ENCODE results near the gene CCDC85C. TPM values are rescaled to one million over a fixed set of nuclear protein-coding genes. Genes with fewer than 3 reads are reported as not detected.

The CCDC85C gene
- total RNA-seq, 1 experiment from 2014 or later: 42.3 TPM

DNA sequence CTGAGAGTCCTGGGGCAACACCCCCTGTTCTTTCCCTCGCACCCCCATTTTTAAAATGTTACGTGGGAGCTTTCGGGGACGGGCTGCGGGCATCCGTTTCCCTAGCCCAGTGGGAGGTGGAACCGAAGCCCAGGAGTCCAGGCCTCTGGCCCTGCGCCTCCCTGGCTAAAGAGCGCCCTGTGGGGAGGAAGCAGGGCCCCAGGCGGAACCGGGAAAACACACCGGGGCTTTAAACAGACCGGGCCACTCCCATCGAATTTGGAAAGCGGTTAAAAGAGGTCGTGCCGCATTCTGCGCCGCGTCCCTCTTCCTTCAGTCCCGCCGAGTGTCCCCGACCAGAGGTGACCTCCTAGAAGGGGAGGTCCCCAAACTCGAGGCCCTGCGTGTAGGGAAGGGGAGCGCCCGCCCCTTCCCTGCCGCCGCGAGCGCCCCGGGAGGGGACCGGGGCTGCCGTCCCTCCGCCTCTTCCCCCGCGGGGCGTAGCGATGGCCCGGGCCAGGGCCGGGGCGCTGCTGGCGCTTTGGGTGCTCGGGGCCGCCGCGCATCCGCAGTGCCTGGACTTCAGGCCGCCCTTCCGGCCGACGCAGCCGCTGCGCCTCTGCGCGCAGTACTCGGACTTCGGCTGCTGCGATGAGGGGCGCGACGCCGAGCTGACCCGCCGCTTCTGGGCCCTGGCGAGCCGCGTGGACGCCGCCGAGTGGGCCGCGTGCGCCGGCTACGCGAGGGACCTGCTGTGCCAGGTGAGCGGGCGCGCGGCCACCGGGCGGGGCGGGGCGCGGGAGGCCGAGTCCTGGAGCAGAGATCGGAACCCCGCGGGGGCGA is 40.9 kb upstream of the CCDC85C start, which contains the start of gene HHIPL1:
TSS of gene HHIPL1 (plus strand) at position 407 of the 822 bp plus-strand sequence. CDS start at position 486, 79 bp downstream.
- RAD21 ChIA-PET (ENCODE audit: low non-redundant PET in 1 of 2, low total read pairs in 2 of 2, uncharacterized antibody in 2 of 2, unreplicated experiment in 2 of 2): no interaction called here
- H3K4me2 ChIP-seq (ENCODE audit: low read length): no peak within 1 kb of the TSS

More for the DNA sequence above, 40.9 kb upstream of the CCDC85C start, which contains the start of gene HHIPL1:
- Histone ChIP-seq H4K20me1 (ENCODE audit: insufficient read depth) (no peaks in the 10 kb centered on the region), H2AFZ (ENCODE audit: low read depth, low read length, poor library complexity, severe bottlenecking) (no peak within 1 kb of the TSS), H3K9me2 (ENCODE audit: insufficient read depth) (no peaks in the 10 kb centered on the region), H3K4me1 (ENCODE audit: control insufficient read depth in 1 of 2, insufficient read depth in 2 of 2, low read length in 2 of 2) (no peaks in the 10 kb centered on the region), H3K27ac (ENCODE audit: low read depth, low read length) (no peak within 1 kb of the TSS), H3K79me2 (ENCODE audit: insufficient read depth, low read length) (no peaks in the 10 kb centered on the region), H3K9ac (ENCODE audit: low read length) (no peak within 1 kb of the TSS), H3K9me3 (ENCODE audit: control insufficient read depth in 1 of 2, insufficient read depth in 1 of 2, low read depth in 1 of 2, low read length in 2 of 2) (no peaks in the 10 kb centered on the region), H3K36me3 (ENCODE audit: control insufficient read depth in 1 of 2, insufficient read depth in 2 of 2, low read length in 2 of 2) (no peaks in the 10 kb centered on the region), H3K4me3 (replicated peaks in 1 of 2; ENCODE audit: low read depth in 1 of 2, low read length in 2 of 2) (no peak within 1 kb of the TSS), H3K27me3 (ENCODE audit: insufficient read depth, low read length) (no peaks in the 10 kb centered on the region)
- ChIA-PET POLR2A (no interaction called here), CTCF (no interaction called here)
- TF ChIP-seq, protein P1, sequence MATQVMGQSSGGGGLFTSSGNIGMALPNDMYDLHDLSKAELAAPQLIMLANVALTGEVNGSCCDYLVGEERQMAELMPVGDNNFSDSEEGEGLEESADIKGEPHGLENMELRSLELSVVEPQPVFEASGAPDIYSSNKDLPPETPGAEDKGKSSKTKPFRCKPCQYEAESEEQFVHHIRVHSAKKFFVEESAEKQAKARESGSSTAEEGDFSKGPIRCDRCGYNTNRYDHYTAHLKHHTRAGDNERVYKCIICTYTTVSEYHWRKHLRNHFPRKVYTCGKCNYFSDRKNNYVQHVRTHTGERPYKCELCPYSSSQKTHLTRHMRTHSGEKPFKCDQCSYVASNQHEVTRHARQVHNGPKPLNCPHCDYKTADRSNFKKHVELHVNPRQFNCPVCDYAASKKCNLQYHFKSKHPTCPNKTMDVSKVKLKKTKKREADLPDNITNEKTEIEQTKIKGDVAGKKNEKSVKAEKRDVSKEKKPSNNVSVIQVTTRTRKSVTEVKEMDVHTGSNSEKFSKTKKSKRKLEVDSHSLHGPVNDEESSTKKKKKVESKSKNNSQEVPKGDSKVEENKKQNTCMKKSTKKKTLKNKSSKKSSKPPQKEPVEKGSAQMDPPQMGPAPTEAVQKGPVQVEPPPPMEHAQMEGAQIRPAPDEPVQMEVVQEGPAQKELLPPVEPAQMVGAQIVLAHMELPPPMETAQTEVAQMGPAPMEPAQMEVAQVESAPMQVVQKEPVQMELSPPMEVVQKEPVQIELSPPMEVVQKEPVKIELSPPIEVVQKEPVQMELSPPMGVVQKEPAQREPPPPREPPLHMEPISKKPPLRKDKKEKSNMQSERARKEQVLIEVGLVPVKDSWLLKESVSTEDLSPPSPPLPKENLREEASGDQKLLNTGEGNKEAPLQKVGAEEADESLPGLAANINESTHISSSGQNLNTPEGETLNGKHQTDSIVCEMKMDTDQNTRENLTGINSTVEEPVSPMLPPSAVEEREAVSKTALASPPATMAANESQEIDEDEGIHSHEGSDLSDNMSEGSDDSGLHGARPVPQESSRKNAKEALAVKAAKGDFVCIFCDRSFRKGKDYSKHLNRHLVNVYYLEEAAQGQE (IDR thresholded peaks at IDR 0.05; ENCODE audit: low read depth): no peak
- TF ChIP-seq ZNF274 (IDR thresholded peaks at IDR 0.05; ENCODE audit: low read depth, low read length): no peak
- no peak for TF ChIP-seq YY1 (IDR thresholded peaks at IDR 0.05; ENCODE audit: extremely low read depth, insufficient replicate concordance, low read depth, low read length)
- ATAC-seq (no peak), DNase-seq (ENCODE audit: low read depth, low spot score) (no peak)
- intact Hi-C loops (cut with micrococcal nuclease): no loop called here
- no TSS peak for BruUV-seq (replicated peaks)

Measured in HCT116 (cell line).